HEK293 (cell line): ENCODE data around the gene NIN.

ENCODE experiments used
- CTCF ChIA-PET: fragments of 350-600 bp; formaldehyde crosslinking; extraction: SDS; loops from one replicate; lab custom pipeline; 2021; ENCODE audit warnings: antibody characterized with exemption; lab: Yijun Ruan, JAX
- POLR2A ChIA-PET: fragments of 300-600 bp; formaldehyde crosslinking; extraction: SDS; loops from one replicate; lab custom pipeline; 2020; ENCODE audit warnings: antibody characterized with exemption, inconsistent platforms; lab: Yijun Ruan, JAX
- H3K27ac ChIP-seq: fragments of 200-500 bp; sonication (Bioruptor generic); 2 replicates; pipeline ENCODE4 v1.5.1; 2014; ENCODE audit warnings: low read depth, low read length, control low read depth, inconsistent platforms; ENCODE audit errors: extremely low read depth
- H3K36me3 ChIP-seq, 2 experiments: fragments of 200-500 bp in 1 of 2; sonication (Bioruptor generic) in 1 of 2; 1 replicate in 1 of 2; 2 replicates in 1 of 2; pipeline ENCODE4 v1.5.1; 2014 to 2017; ENCODE audit warnings: inconsistent platforms in 2 of 2, low read length in 2 of 2; ENCODE audit not compliant: control insufficient read depth in 2 of 2, insufficient read depth in 1 of 2
- H3K4me1 ChIP-seq: fragments of 200-500 bp; sonication (Bioruptor generic); 2 replicates; pipeline ENCODE4 v1.5.1; 2014; ENCODE audit warnings: mild to moderate bottlenecking, low read length, inconsistent platforms; ENCODE audit not compliant: control insufficient read depth, insufficient read depth
- H3K4me3 ChIP-seq: 2 replicates; pipeline ENCODE4 v1.5.1; 2011; ENCODE audit warnings: low read depth, mild to moderate bottlenecking, control low read depth, low read length, moderate library complexity
- H3K9me3 ChIP-seq: fragments of 200-500 bp; sonication (Bioruptor generic); 2 replicates; pipeline ENCODE4 v1.5.1; 2014; ENCODE audit warnings: low read depth, low read length, inconsistent platforms; ENCODE audit not compliant: control insufficient read depth, insufficient read depth
- EGR2 ChIP-seq: fragments of 450-650 bp; formaldehyde crosslinking; IDR thresholded peaks from 2 replicates; pipeline ENCODE4 v1.5.1; 2016; ENCODE audit warnings: low read depth, missing biosample characterization, missing genetic modification characterization
- GLIS2 ChIP-seq: fragments of 450-650 bp; formaldehyde crosslinking; IDR thresholded peaks from 2 replicates; pipeline ENCODE4 v1.5.1; 2016; ENCODE audit warnings: missing biosample characterization, missing genetic modification characterization
- KLF16 ChIP-seq: fragments of 450-650 bp; formaldehyde crosslinking; IDR thresholded peaks from 2 replicates; pipeline ENCODE4 v1.5.1; 2017; ENCODE audit warnings: missing biosample characterization, missing genetic modification characterization
- KLF8 ChIP-seq: fragments of 450-650 bp; formaldehyde crosslinking; IDR thresholded peaks from 2 replicates; pipeline ENCODE4 v1.5.1; 2016; ENCODE audit warnings: missing biosample characterization, missing genetic modification characterization
- KLF9 ChIP-seq: fragments of 450-650 bp; formaldehyde crosslinking; IDR thresholded peaks from 2 replicates; pipeline ENCODE4 v1.5.1; 2016; ENCODE audit warnings: missing biosample characterization, missing genetic modification characterization, low read depth
- OVOL3 ChIP-seq: fragments of 450-650 bp; formaldehyde crosslinking; IDR thresholded peaks from 2 replicates; pipeline ENCODE4 v1.5.1; 2016; ENCODE audit warnings: missing biosample characterization, missing genetic modification characterization
- PRDM1 ChIP-seq: fragments of 450-650 bp; formaldehyde crosslinking; IDR thresholded peaks from 2 replicates; pipeline ENCODE4; 2016; ENCODE audit warnings: missing biosample characterization, missing genetic modification characterization
- SALL2 ChIP-seq: fragments of 450-650 bp; formaldehyde crosslinking; IDR thresholded peaks from 2 replicates; pipeline ENCODE4 v1.5.0; 2017; ENCODE audit warnings: missing biosample characterization, mild to moderate bottlenecking, missing genetic modification characterization, borderline replicate concordance
- WT1 ChIP-seq: fragments of 450-650 bp; formaldehyde crosslinking; IDR thresholded peaks from 2 replicates; pipeline ENCODE4 v1.5.1; 2016; ENCODE audit warnings: missing biosample characterization, missing genetic modification characterization
- YY1 ChIP-seq: fragments of 450-650 bp; formaldehyde crosslinking; IDR thresholded peaks from 2 replicates; pipeline ENCODE4 v1.5.1; 2018; ENCODE audit warnings: missing biosample characterization, missing genetic modification characterization
- ZBTB48 ChIP-seq: fragments of 450-650 bp; formaldehyde crosslinking; IDR thresholded peaks from 2 replicates; pipeline ENCODE4 v1.5.1; 2016; ENCODE audit warnings: missing biosample characterization, missing genetic modification characterization
- ZFHX2 ChIP-seq: fragments of 450-650 bp; formaldehyde crosslinking; conservative IDR thresholded peaks from 2 replicates; pipeline ENCODE4 v1.5.1; 2016; ENCODE audit warnings: missing biosample characterization, missing genetic modification characterization
- ZNF112 ChIP-seq: fragments of 450-650 bp; formaldehyde crosslinking; IDR thresholded peaks from 2 replicates; pipeline ENCODE4 v1.5.0; 2017; ENCODE audit warnings: missing biosample characterization, missing genetic modification characterization
- ZNF121 ChIP-seq: fragments of 450-650 bp; formaldehyde crosslinking; IDR thresholded peaks from 2 replicates; pipeline ENCODE4 v1.5.1; 2016; ENCODE audit warnings: missing biosample characterization, missing genetic modification characterization
- ZNF133 ChIP-seq: fragments of 450-650 bp; formaldehyde crosslinking; IDR thresholded peaks from 2 replicates; pipeline ENCODE4 v1.5.1; 2016; ENCODE audit warnings: missing biosample characterization, missing genetic modification characterization
- ZNF140 ChIP-seq: fragments of 450-650 bp; formaldehyde crosslinking; IDR thresholded peaks from 2 replicates; pipeline ENCODE4 v1.5.1; 2016; ENCODE audit warnings: missing biosample characterization, missing genetic modification characterization
- ZNF175 ChIP-seq: fragments of 450-650 bp; formaldehyde crosslinking; IDR thresholded peaks from 2 replicates; pipeline ENCODE4 v1.5.1; 2016; ENCODE audit warnings: missing biosample characterization, missing genetic modification characterization
- ZNF211 ChIP-seq: fragments of 450-650 bp; formaldehyde crosslinking; IDR thresholded peaks from 2 replicates; pipeline ENCODE4 v1.5.1; 2016; ENCODE audit warnings: low read depth, missing biosample characterization, missing genetic modification characterization
- ZNF221 ChIP-seq: fragments of 450-650 bp; formaldehyde crosslinking; IDR thresholded peaks from 2 replicates; pipeline ENCODE4 v1.5.1; 2017; ENCODE audit warnings: missing biosample characterization, missing genetic modification characterization, borderline replicate concordance
- ZNF248 ChIP-seq: fragments of 450-650 bp; formaldehyde crosslinking; IDR thresholded peaks from 2 replicates; pipeline ENCODE4 v1.5.1; 2017; ENCODE audit warnings: missing biosample characterization, missing genetic modification characterization
- ZNF292 ChIP-seq: fragments of 450-650 bp; formaldehyde crosslinking; IDR thresholded peaks from 2 replicates; pipeline ENCODE4 v1.5.1; 2016; ENCODE audit warnings: low read depth, missing biosample characterization, missing genetic modification characterization, borderline replicate concordance
- ZNF311 ChIP-seq: fragments of 450-650 bp; formaldehyde crosslinking; IDR thresholded peaks from 2 replicates; pipeline ENCODE4 v1.5.1; 2017; ENCODE audit warnings: missing biosample characterization, missing genetic modification characterization, borderline replicate concordance
- ZNF335 ChIP-seq: fragments of 450-650 bp; formaldehyde crosslinking; conservative IDR thresholded peaks from 2 replicates; pipeline ENCODE4 v1.5.1; 2016; ENCODE audit warnings: missing biosample characterization, missing genetic modification characterization
- ZNF394 ChIP-seq: fragments of 450-650 bp; formaldehyde crosslinking; IDR thresholded peaks from 2 replicates; pipeline ENCODE4 v1.5.1; 2016; ENCODE audit warnings: missing biosample characterization, missing genetic modification characterization, mild to moderate bottlenecking, moderate library complexity, borderline replicate concordance
- ZNF501 ChIP-seq: fragments of 450-650 bp; formaldehyde crosslinking; IDR thresholded peaks from 2 replicates; pipeline ENCODE4 v1.5.1; 2016; ENCODE audit warnings: missing biosample characterization, missing genetic modification characterization
- ZNF510 ChIP-seq: fragments of 450-650 bp; formaldehyde crosslinking; IDR thresholded peaks from 2 replicates; pipeline ENCODE4 v1.5.1; 2018; ENCODE audit warnings: mild to moderate bottlenecking, missing genetic modification characterization, missing biosample characterization; ENCODE audit not compliant: insufficient replicate concordance
- ZNF549 ChIP-seq: fragments of 450-650 bp; IDR thresholded peaks from 2 replicates; pipeline ENCODE4 v1.5.1; 2018; ENCODE audit warnings: missing biosample characterization, missing genetic modification characterization, mild to moderate bottlenecking, inconsistent platforms, moderate library complexity
- ZNF629 ChIP-seq: fragments of 450-650 bp; formaldehyde crosslinking; IDR thresholded peaks from 2 replicates; pipeline ENCODE4 v1.5.1; 2017; ENCODE audit warnings: missing biosample characterization, missing genetic modification characterization
- ZNF654 ChIP-seq: fragments of 450-650 bp; formaldehyde crosslinking; IDR thresholded peaks from 2 replicates; pipeline ENCODE4 v1.5.1; 2016; ENCODE audit warnings: low read depth, missing biosample characterization, missing genetic modification characterization
- ZNF692 ChIP-seq: fragments of 450-650 bp; formaldehyde crosslinking; IDR thresholded peaks from 2 replicates; pipeline ENCODE4 v1.5.1; 2016; ENCODE audit warnings: missing biosample characterization, missing genetic modification characterization
- ZNF777 ChIP-seq: fragments of 450-650 bp; formaldehyde crosslinking; IDR thresholded peaks from 2 replicates; pipeline ENCODE4 v1.5.1; 2017; ENCODE audit warnings: missing biosample characterization, missing genetic modification characterization, borderline replicate concordance
- ZNF791 ChIP-seq: fragments of 450-650 bp; formaldehyde crosslinking; IDR thresholded peaks from 2 replicates; pipeline ENCODE4 v1.5.1; 2016; ENCODE audit warnings: missing biosample characterization, missing genetic modification characterization
- ZNF792 ChIP-seq: fragments of 450-650 bp; formaldehyde crosslinking; IDR thresholded peaks from 2 replicates; pipeline ENCODE4 v1.5.1; 2016; ENCODE audit warnings: missing biosample characterization, missing genetic modification characterization
- ZNF837 ChIP-seq: fragments of 450-650 bp; formaldehyde crosslinking; IDR thresholded peaks from 2 replicates; pipeline ENCODE4 v1.5.1; 2016; ENCODE audit warnings: missing biosample characterization, missing genetic modification characterization
- ZSCAN30 ChIP-seq: fragments of 450-650 bp; IDR thresholded peaks from 2 replicates; pipeline ENCODE4 v1.5.1; 2018; ENCODE audit warnings: missing biosample characterization, mild to moderate bottlenecking, missing genetic modification characterization, moderate library complexity
- TF ChIP-seq, protein P1 (sequence below): fragments of 450-650 bp; formaldehyde crosslinking; IDR thresholded peaks from 2 replicates; pipeline ENCODE4 v1.5.1; 2016; ENCODE audit warnings: missing biosample characterization, missing genetic modification characterization, low read depth
- TF ChIP-seq, protein P2 (sequence below): fragments of 450-650 bp; formaldehyde crosslinking; IDR thresholded peaks from 2 replicates; pipeline ENCODE4 v1.5.1; 2017; ENCODE audit warnings: missing biosample characterization, missing genetic modification characterization

The NIN gene

GRCh38 chr14:50775357-50775756 lies 55.6 kb downstream of the NIN start:
- CTCF ChIA-PET: interaction anchor here (0.6 to 6.9 kb wide), 22 partner anchors 9 to 469 kb away, joined by 3 to 107 read pairs (median 4); partner anchors contain the start of gene ATL1
- H3K4me3 ChIP-seq: no peak overlapping the region
- peaks cover 17 to 31% of the 10 kb centered on the region in 2 experiments; a peak in 2 of 3 replicates for H3K36me3 ChIP-seq
- POLR2A ChIA-PET: interaction anchor here (1.2 to 1.3 kb wide), 2 partner anchors 107 to 463 kb away, joined by 3 to 6 read pairs; partner anchors contain the start of genes DMAC2L, L2HGDH and SAV1
- H3K9me3 ChIP-seq: no peaks in the 10 kb centered on the region
- H3K27ac ChIP-seq: no peak overlapping the region
- peaks cover 16% of the 10 kb centered on the region; the same call in 1 of the 2 replicates for H3K4me1 ChIP-seq
- TF ChIP-seq KLF16: no peak
- no peak for TF ChIP-seq ZNF654
- no peak for TF ChIP-seq ZBTB48 (tag by site-specific recombination)
- TF ChIP-seq ZNF335 (tag by site-specific recombination): 0 out of 2 replicates have a peak, but pooled peaks have one; percentile 42
- TF ChIP-seq ZNF510: no peak
- no peak for TF ChIP-seq ZNF501 (tag by site-specific recombination)
- TF ChIP-seq ZNF221: no peak
- no peak for TF ChIP-seq ZNF211 (tag by site-specific recombination)
- no peak for TF ChIP-seq ZNF140 (tag by site-specific recombination)
- no peak for TF ChIP-seq EGR2 (tag by site-specific recombination)
- TF ChIP-seq OVOL3 (tag by site-specific recombination): no peak
- TF ChIP-seq ZNF112 (tag by site-specific recombination): no peak
- no peak for TF ChIP-seq WT1 (tag by site-specific recombination)
- TF ChIP-seq, protein P1, sequence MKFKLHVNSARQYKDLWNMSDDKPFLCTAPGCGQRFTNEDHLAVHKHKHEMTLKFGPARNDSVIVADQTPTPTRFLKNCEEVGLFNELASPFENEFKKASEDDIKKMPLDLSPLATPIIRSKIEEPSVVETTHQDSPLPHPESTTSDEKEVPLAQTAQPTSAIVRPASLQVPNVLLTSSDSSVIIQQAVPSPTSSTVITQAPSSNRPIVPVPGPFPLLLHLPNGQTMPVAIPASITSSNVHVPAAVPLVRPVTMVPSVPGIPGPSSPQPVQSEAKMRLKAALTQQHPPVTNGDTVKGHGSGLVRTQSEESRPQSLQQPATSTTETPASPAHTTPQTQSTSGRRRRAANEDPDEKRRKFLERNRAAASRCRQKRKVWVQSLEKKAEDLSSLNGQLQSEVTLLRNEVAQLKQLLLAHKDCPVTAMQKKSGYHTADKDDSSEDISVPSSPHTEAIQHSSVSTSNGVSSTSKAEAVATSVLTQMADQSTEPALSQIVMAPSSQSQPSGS (tag by site-specific recombination): peak; percentile 15; the same call in 1 of the 2 replicates
- TF ChIP-seq ZNF837 (tag by site-specific recombination): no peak
- TF ChIP-seq ZSCAN30 (tag by site-specific recombination): no peak
- TF ChIP-seq ZNF248 (tag by site-specific recombination): no peak
- TF ChIP-seq GLIS2 (tag by site-specific recombination): no peak
- no peak for TF ChIP-seq SALL2 (tag by site-specific recombination)
- TF ChIP-seq ZNF394 (tag by site-specific recombination): 0 out of 2 replicates have a peak, but pooled peaks have one; percentile 18
- TF ChIP-seq ZNF133 (tag by site-specific recombination): no peak
- TF ChIP-seq ZNF792 (tag by site-specific recombination): no peak
- TF ChIP-seq ZNF777 (tag by site-specific recombination): no peak
- TF ChIP-seq KLF8: no peak
- no peak for TF ChIP-seq ZNF692
- TF ChIP-seq, protein P2, sequence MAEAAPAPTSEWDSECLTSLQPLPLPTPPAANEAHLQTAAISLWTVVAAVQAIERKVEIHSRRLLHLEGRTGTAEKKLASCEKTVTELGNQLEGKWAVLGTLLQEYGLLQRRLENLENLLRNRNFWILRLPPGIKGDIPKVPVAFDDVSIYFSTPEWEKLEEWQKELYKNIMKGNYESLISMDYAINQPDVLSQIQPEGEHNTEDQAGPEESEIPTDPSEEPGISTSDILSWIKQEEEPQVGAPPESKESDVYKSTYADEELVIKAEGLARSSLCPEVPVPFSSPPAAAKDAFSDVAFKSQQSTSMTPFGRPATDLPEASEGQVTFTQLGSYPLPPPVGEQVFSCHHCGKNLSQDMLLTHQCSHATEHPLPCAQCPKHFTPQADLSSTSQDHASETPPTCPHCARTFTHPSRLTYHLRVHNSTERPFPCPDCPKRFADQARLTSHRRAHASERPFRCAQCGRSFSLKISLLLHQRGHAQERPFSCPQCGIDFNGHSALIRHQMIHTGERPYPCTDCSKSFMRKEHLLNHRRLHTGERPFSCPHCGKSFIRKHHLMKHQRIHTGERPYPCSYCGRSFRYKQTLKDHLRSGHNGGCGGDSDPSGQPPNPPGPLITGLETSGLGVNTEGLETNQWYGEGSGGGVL (tag by site-specific recombination): no peak
- no peak for TF ChIP-seq ZNF311 (tag by site-specific recombination)
- TF ChIP-seq KLF9: no peak
- TF ChIP-seq YY1: no peak
- 0 out of 2 replicates have a peak, but pooled peaks have one; percentile 40 for TF ChIP-seq ZNF629 (tag by site-specific recombination)
- no peak for TF ChIP-seq ZNF121 (tag by site-specific recombination)
- no peak for TF ChIP-seq ZNF175 (tag by site-specific recombination)
- no peak for TF ChIP-seq ZNF292 (tag by site-specific recombination)
- TF ChIP-seq ZNF549 (tag by site-specific recombination): no peak
- TF ChIP-seq ZNF791: no peak
- no peak for TF ChIP-seq ZFHX2 (tag by site-specific recombination)
- peak; percentile 39; the same call in 1 of the 2 replicates for TF ChIP-seq PRDM1 (tag by site-specific recombination)
